Ovary (tissue), 9 donors: ENCODE data around the gene CCR1. TPM values are rescaled to one million over a fixed set of nuclear protein-coding genes. Genes with fewer than 3 reads are reported as not detected.

Source experiments
- DNase-seq, 5 donors: peaks; one replicate each; pipeline ENCODE4 v3.0.0-alpha.2; 2019 to 2020
- H3K27ac ChIP-seq, 2 donors: fragments of 200-600 bp; one replicate each; pipeline versions ENCODE4 v1.5.1 to v1.8.0; 2019 to 2022
- H3K27me3 ChIP-seq: fragments of 200-600 bp; one replicate; pipeline ENCODE4 v1.8.0; 2022
- H3K36me3 ChIP-seq: fragments of 200-600 bp; sonication (generic); one replicate; pipeline ENCODE4 v1.5.1; 2019
- H3K4me1 ChIP-seq: one replicate; pipeline ENCODE4 v1.8.1; 2013; ENCODE audit warnings: mild to moderate bottlenecking, moderate library complexity; ENCODE audit not compliant: insufficient read depth
- H3K4me3 ChIP-seq: fragments of 200-600 bp; sonication (generic); one replicate; pipeline ENCODE4 v1.5.1; 2017
- H3K9me3 ChIP-seq, 2 donors: fragments of 200-600 bp in 1 of 2; sonication (generic) in 1 of 2; one replicate each; pipeline versions ENCODE4 v1.5.1 to v1.8.1; 2013 to 2019; ENCODE audit warnings: mild to moderate bottlenecking in 1 of 2, moderate library complexity in 1 of 2
- CTCF ChIP-seq, 3 donors: fragments of 450-650 bp in 2 of 3; fragments of 200-600 bp in 1 of 3; IDR thresholded peaks; one replicate each; pipeline versions ENCODE4 v1.5.1 to v1.8.0; 2016 to 2022; ENCODE audit warnings: antibody characterized with exemption in 3 of 3, mild to moderate bottlenecking in 1 of 3
- EP300 ChIP-seq: sonication (generic); formaldehyde crosslinking; IDR thresholded peaks from one replicate; pipeline ENCODE4 v1.6.1; 2017; ENCODE audit warnings: antibody characterized with exemption
- POLR2A ChIP-seq: fragments of 450-650 bp; IDR thresholded peaks from one replicate; pipeline ENCODE4 v1.6.1; 2017; ENCODE audit warnings: antibody characterized with exemption, mild to moderate bottlenecking, moderate library complexity
- WGBS, 3 donors: extraction: QIAGEN DNeasy Blood & Tissue Kit in 1 of 3; methylation state at CpG; one replicate each; pipeline versions ENCODE4 v1.1.5 to v1.1.7; 2013 to 2017; 5-methylcytosine and 5-hydroxymethylcytosine counted together
- intact Hi-C, 4 donors: fragments of 100-400 bp; cut with DNase I; formaldehyde crosslinking; loops; one replicate each; pipeline versions ENCODE4 v1.11.0 to v1.15.1; 2022 to 2023
- polyA plus RNA-seq, 2 donors: library from polyadenylated mRNA; stranded (reverse); fragments of 200-250 nt in 1 of 2; fragments of 350-450 nt in 1 of 2; fragmentation: Illumina TruSeq in 1 of 2; extraction: RNeasy Lipid Tissue Mini Kit (QIAGEN cat#74804) in 1 of 2; gene quantifications; one replicate each; pipeline ENCODE4 v1.2.3, GENCODE V29; 2013 to 2014
- total RNA-seq, 7 donors: library from RNA; depleted of rRNA in 2 of 7; stranded (reverse); fragments of >200 nt in 2 of 7; fragmentation: NEBNext Ultra II Directional in 3 of 7; extraction: Animal tissue kit (Norgen Biotek cat#: 25700) in 3 of 7; gene quantifications; one replicate each; pipeline versions ENCODE4 v1.1.0 to v1.2.4, GENCODE V29; 2016 to 2023
- donor health status: DM: no; HTN: no; CAD: no; lungs with moderate emphysema.
- donor health status: DM: no; HTN: no; CAD: no.
- donor health status: Bipolar disorder and iron deficiency.
- donor health status: DM: yes; HTN: yes; CAD: no.
- donor health status: DM: no; HTN: no; CAD: no.
- donor health status: DM: yes; HTN: yes; CAD: no.

Gene CCR1
- total and polyA plus RNA-seq, 9 donors = 2.1 to 14.6 (median 3.5) TPM

GRCh38 chr3:46222435-46223161 lies 14.5 kb upstream of the CCR1 start:
- H3K36me3 ChIP-seq = no peaks in the 10 kb centered on the region
- no peaks in the 10 kb centered on the region for H3K4me1 ChIP-seq
- no peaks in the 10 kb centered on the region for H3K9me3 ChIP-seq
- WGBS, 3 donors = 59 to 66% (median 63%) methylated on average over 7 of the region's 7 CpGs
- no peak overlapping the region for H3K4me3 ChIP-seq
- no peak overlapping the region for H3K27ac ChIP-seq
- DNase-seq = no peak
- no peak for TF ChIP-seq CTCF (IDR thresholded peaks at IDR 0.05)
- TF ChIP-seq EP300 = no peak
- no peak for TF ChIP-seq POLR2A
- intact Hi-C loops = no loop called here
- no peaks in the 10 kb centered on the region for H3K27me3 ChIP-seq

- intact Hi-C loops = no loop called here
- Histone ChIP-seq H3K4me1 (no peaks in the 10 kb centered on the region), H3K27ac (no peak overlapping the region), H3K9me3 (no peaks in the 10 kb centered on the region), H3K36me3 (no peaks in the 10 kb centered on the region), H3K4me3 (no peak overlapping the region), H3K27me3 (no peaks in the 10 kb centered on the region)
- 85 to 91% (median 89%) methylated on average over 1 of the region's 1 CpG for WGBS, 3 donors
- TF ChIP-seq CTCF (IDR thresholded peaks at IDR 0.05) (no peak), EP300 (no peak), POLR2A (no peak)
- no peak for DNase-seq
These were observed 13.8 kb upstream of the CCR1 start for GRCh38 chr3:46221938-46222337.

GRCh38 chr3:46221391-46221790 lies 13.3 kb upstream of the CCR1 start:
- TF ChIP-seq EP300 = no peak
- TF ChIP-seq POLR2A = no peak
- no peak for TF ChIP-seq CTCF (IDR thresholded peaks at IDR 0.05)
- H3K27me3 ChIP-seq = no peaks in the 10 kb centered on the region
- no peaks in the 10 kb centered on the region for H3K4me1 ChIP-seq
- no peak overlapping the region for H3K4me3 ChIP-seq
- no peak overlapping the region for H3K27ac ChIP-seq
- 22 to 40% (median 33%) methylated on average over 4 of the region's 4 CpGs for WGBS, 3 donors
- no peaks in the 10 kb centered on the region for H3K36me3 ChIP-seq
- H3K9me3 ChIP-seq = no peaks in the 10 kb centered on the region
- intact Hi-C loops = no loop called here
- no peak for DNase-seq

GRCh38 chr3:46218196-46218709 lies 10.1 kb upstream of the CCR1 start:
- H3K4me3 ChIP-seq = no peak overlapping the region
- WGBS, 3 donors = 59 to 72% (median 72%) methylated on average over 2 of the region's 2 CpGs
- H3K4me1 ChIP-seq = no peaks in the 10 kb centered on the region

More at GRCh38 chr3:46218196-46218709, 10.1 kb upstream of the CCR1 start:
- Histone ChIP-seq H3K9me3 (no peaks in the 10 kb centered on the region), H3K36me3 (no peaks in the 10 kb centered on the region), H3K27ac (no peak overlapping the region), H3K27me3 (no peaks in the 10 kb centered on the region)
- TF ChIP-seq CTCF (IDR thresholded peaks at IDR 0.05) = no peak
- no peak for TF ChIP-seq POLR2A
- DNase-seq = no peak
- intact Hi-C loops = no loop called here
